Measurements from ENCODE around the gene CDC42BPB.

Gene CDC42BPB

GRCh38 chr14:102955636-102956408, 101.5 kb downstream of the CDC42BPB start:
- H3K27me3 ChIP-seq (ENCODE audit: control insufficient read depth in 3 of 3, insufficient read depth in 3 of 3, low read depth in 1 of 3, low read length in 3 of 3), result no peaks in the 10 kb centered on the region
- no peak for DNase-seq (ENCODE audit: low spot score)
- no peak overlapping the region for H4K91ac ChIP-seq (ENCODE audit: low read depth, low read length, poor library complexity)
- no peak overlapping the region for H2BK120ac ChIP-seq (ENCODE audit: low read depth, low read length)
- no peak overlapping the region for H2AFZ ChIP-seq (ENCODE audit: low read length)
- H2BK15ac ChIP-seq (ENCODE audit: low read length), result no peak overlapping the region
- H3K18ac ChIP-seq (ENCODE audit: low read length), result no peak overlapping the region
- WGBS, 2 donors (ENCODE audit: extremely low coverage in 2 of 2, insufficient read length in 2 of 2, insufficient replicate concordance in 1 of 2), result no CpG with 5 or more reads among the region's 8 CpGs
- no peak overlapping the region for H2BK12ac ChIP-seq (ENCODE audit: low read length)
- H4K8ac ChIP-seq (ENCODE audit: low read depth, low read length), result no peak overlapping the region
- no peak overlapping the region for H2BK5ac ChIP-seq (ENCODE audit: low read length)
- H3K79me1 ChIP-seq (ENCODE audit: low read depth, low read length), result no peaks in the 10 kb centered on the region
- no peak overlapping the region for H3K4ac ChIP-seq (ENCODE audit: low read length)
- H3K4me3 ChIP-seq (ENCODE audit: low read length in 2 of 2), result no peak overlapping the region
- H3K36me3 ChIP-seq (replicated peaks in 1 of 2; ENCODE audit: control insufficient read depth in 2 of 2, insufficient read depth in 2 of 2, low read length in 2 of 2), result peaks cover 37 to 95% of the 10 kb centered on the region in 2 donors
- H3K9ac ChIP-seq (ENCODE audit: low read depth, low read length, poor library complexity), result no peak overlapping the region
- no peak overlapping the region for H2AK5ac ChIP-seq (ENCODE audit: low read depth, low read length)
- no peak overlapping the region for H3K27ac ChIP-seq (replicated peaks; ENCODE audit: low read length)
- H3K14ac ChIP-seq (ENCODE audit: low read length), result no peak overlapping the region
- H3K23ac ChIP-seq (ENCODE audit: low read depth, low read length, poor library complexity), result no peak overlapping the region
- no peaks in the 10 kb centered on the region for H3K9me3 ChIP-seq (replicated peaks in 1 of 2; ENCODE audit: control insufficient read depth in 2 of 2, insufficient read depth in 1 of 2, low read depth in 1 of 2, low read length in 2 of 2)
- H3K4me2 ChIP-seq (ENCODE audit: insufficient read depth, low read length, poor library complexity, severe bottlenecking), result no peak overlapping the region
- H3K4me1 ChIP-seq (ENCODE audit: control insufficient read depth in 2 of 2, insufficient read depth in 1 of 2, low read depth in 1 of 2, low read length in 2 of 2), result peaks cover 0 to 3% of the 10 kb centered on the region in 2 donors

GRCh38 chr14:102954081-102954789, 103.1 kb downstream of the CDC42BPB start:
- Histone ChIP-seq H4K8ac (ENCODE audit: low read depth, low read length) (no peak overlapping the region), H3K27ac (replicated peaks; ENCODE audit: low read length) (no peak overlapping the region), H3K18ac (ENCODE audit: low read length) (no peak overlapping the region), H2BK120ac (ENCODE audit: low read depth, low read length) (no peak overlapping the region), H2BK15ac (ENCODE audit: low read length) (no peak overlapping the region), H3K14ac (ENCODE audit: low read length) (no peak overlapping the region), H2BK12ac (ENCODE audit: low read length) (no peak overlapping the region), H3K79me1 (ENCODE audit: low read depth, low read length) (no peaks in the 10 kb centered on the region), H3K9ac (ENCODE audit: low read depth, low read length, poor library complexity) (peak overlapping the region; percentile 35), H3K4me1 (ENCODE audit: control insufficient read depth in 2 of 2, insufficient read depth in 1 of 2, low read depth in 1 of 2, low read length in 2 of 2) (peaks cover 0 to 3% of the 10 kb centered on the region in 2 donors), H2BK5ac (ENCODE audit: low read length) (no peak overlapping the region), H3K4me3 (ENCODE audit: low read length in 2 of 2) (no peak overlapping the region), H2AFZ (ENCODE audit: low read length) (no peak overlapping the region), H3K9me3 (replicated peaks in 1 of 2; ENCODE audit: control insufficient read depth in 2 of 2, insufficient read depth in 1 of 2, low read depth in 1 of 2, low read length in 2 of 2) (no peaks in the 10 kb centered on the region), H3K4me2 (ENCODE audit: insufficient read depth, low read length, poor library complexity, severe bottlenecking) (no peak overlapping the region), H3K23ac (ENCODE audit: low read depth, low read length, poor library complexity) (peak overlapping the region; percentile 69), H4K91ac (ENCODE audit: low read depth, low read length, poor library complexity) (no peak overlapping the region), H3K36me3 (replicated peaks in 1 of 2; ENCODE audit: control insufficient read depth in 2 of 2, insufficient read depth in 2 of 2, low read length in 2 of 2) (peaks cover 45 to 95% of the 10 kb centered on the region in 2 donors), H3K27me3 (ENCODE audit: control insufficient read depth in 3 of 3, insufficient read depth in 3 of 3, low read depth in 1 of 3, low read length in 3 of 3) (no peaks in the 10 kb centered on the region), H3K4ac (ENCODE audit: low read length) (no peak overlapping the region), H2AK5ac (ENCODE audit: low read depth, low read length) (no peak overlapping the region)
- no peak for DNase-seq (ENCODE audit: low spot score)
- no CpG with 5 or more reads among the region's 18 CpGs for WGBS, 2 donors (ENCODE audit: extremely low coverage in 2 of 2, insufficient read length in 2 of 2, insufficient replicate concordance in 1 of 2)

GRCh38 chr14:102953100-102953499, 104.2 kb downstream of the CDC42BPB start:
- no peaks in the 10 kb centered on the region for H3K27me3 ChIP-seq (ENCODE audit: control insufficient read depth in 3 of 3, insufficient read depth in 3 of 3, low read depth in 1 of 3, low read length in 3 of 3)
- H3K14ac ChIP-seq (ENCODE audit: low read length), result no peak overlapping the region
- DNase-seq (ENCODE audit: low spot score), result no peak
- no peak overlapping the region for H2AK5ac ChIP-seq (ENCODE audit: low read depth, low read length)
- no peak overlapping the region for H2AFZ ChIP-seq (ENCODE audit: low read length)
- H3K4me3 ChIP-seq (ENCODE audit: low read length in 2 of 2), result no peak overlapping the region
- H4K91ac ChIP-seq (ENCODE audit: low read depth, low read length, poor library complexity), result no peak overlapping the region
- peaks cover 46 to 94% of the 10 kb centered on the region in 2 donors for H3K36me3 ChIP-seq (replicated peaks in 1 of 2; ENCODE audit: control insufficient read depth in 2 of 2, insufficient read depth in 2 of 2, low read length in 2 of 2)
- H3K27ac ChIP-seq (replicated peaks; ENCODE audit: low read length), result no peak overlapping the region
- H2BK120ac ChIP-seq (ENCODE audit: low read depth, low read length), result no peak overlapping the region
- H2BK15ac ChIP-seq (ENCODE audit: low read length), result no peak overlapping the region
- H2BK12ac ChIP-seq (ENCODE audit: low read length), result no peak overlapping the region
- H3K23ac ChIP-seq (ENCODE audit: low read depth, low read length, poor library complexity), result no peak overlapping the region
- no peaks in the 10 kb centered on the region for H3K79me1 ChIP-seq (ENCODE audit: low read depth, low read length)
- H3K4me1 ChIP-seq (ENCODE audit: control insufficient read depth in 2 of 2, insufficient read depth in 1 of 2, low read depth in 1 of 2, low read length in 2 of 2), result peaks cover 0 to 3% of the 10 kb centered on the region in 2 donors
- H3K4me2 ChIP-seq (ENCODE audit: insufficient read depth, low read length, poor library complexity, severe bottlenecking), result no peak overlapping the region
- no peak overlapping the region for H2BK5ac ChIP-seq (ENCODE audit: low read length)
- H3K18ac ChIP-seq (ENCODE audit: low read length), result no peak overlapping the region
- no peak overlapping the region for H3K9ac ChIP-seq (ENCODE audit: low read depth, low read length, poor library complexity)
- H3K9me3 ChIP-seq (replicated peaks in 1 of 2; ENCODE audit: control insufficient read depth in 2 of 2, insufficient read depth in 1 of 2, low read depth in 1 of 2, low read length in 2 of 2), result no peaks in the 10 kb centered on the region
- no CpG with 5 or more reads among the region's 15 CpGs for WGBS, 2 donors (ENCODE audit: extremely low coverage in 2 of 2, insufficient read length in 2 of 2, insufficient replicate concordance in 1 of 2)
- H3K4ac ChIP-seq (ENCODE audit: low read length), result no peak overlapping the region
- no peak overlapping the region for H4K8ac ChIP-seq (ENCODE audit: low read depth, low read length)

GRCh38 chr14:102952276-102952675, 105.1 kb downstream of the CDC42BPB start:
- Histone ChIP-seq H3K4ac (ENCODE audit: low read length) (no peak overlapping the region), H3K4me1 (ENCODE audit: control insufficient read depth in 2 of 2, insufficient read depth in 1 of 2, low read depth in 1 of 2, low read length in 2 of 2) (peaks cover 0 to 3% of the 10 kb centered on the region in 2 donors), H4K91ac (ENCODE audit: low read depth, low read length, poor library complexity) (no peak overlapping the region), H3K14ac (ENCODE audit: low read length) (no peak overlapping the region), H3K4me2 (ENCODE audit: insufficient read depth, low read length, poor library complexity, severe bottlenecking) (no peak overlapping the region), H3K79me1 (ENCODE audit: low read depth, low read length) (no peaks in the 10 kb centered on the region), H3K23ac (ENCODE audit: low read depth, low read length, poor library complexity) (peak overlapping the region; percentile 73), H3K36me3 (replicated peaks in 1 of 2; ENCODE audit: control insufficient read depth in 2 of 2, insufficient read depth in 2 of 2, low read length in 2 of 2) (peaks cover 44 to 93% of the 10 kb centered on the region in 2 donors), H2BK5ac (ENCODE audit: low read length) (no peak overlapping the region), H3K4me3 (ENCODE audit: low read length in 2 of 2) (no peak overlapping the region), H2AFZ (ENCODE audit: low read length) (no peak overlapping the region), H3K18ac (ENCODE audit: low read length) (no peak overlapping the region), H4K8ac (ENCODE audit: low read depth, low read length) (no peak overlapping the region), H2BK12ac (ENCODE audit: low read length) (no peak overlapping the region), H2AK5ac (ENCODE audit: low read depth, low read length) (no peak overlapping the region), H3K9me3 (replicated peaks in 1 of 2; ENCODE audit: control insufficient read depth in 2 of 2, insufficient read depth in 1 of 2, low read depth in 1 of 2, low read length in 2 of 2) (no peaks in the 10 kb centered on the region), H3K27me3 (ENCODE audit: control insufficient read depth in 3 of 3, insufficient read depth in 3 of 3, low read depth in 1 of 3, low read length in 3 of 3) (no peaks in the 10 kb centered on the region), H2BK120ac (ENCODE audit: low read depth, low read length) (no peak overlapping the region), H2BK15ac (ENCODE audit: low read length) (no peak overlapping the region), H3K27ac (replicated peaks; ENCODE audit: low read length) (no peak overlapping the region), H3K9ac (ENCODE audit: low read depth, low read length, poor library complexity) (no peak overlapping the region)
- no peak for DNase-seq (ENCODE audit: low spot score)
- no CpG with 5 or more reads among the region's 6 CpGs for WGBS, 2 donors (ENCODE audit: extremely low coverage in 2 of 2, insufficient read length in 2 of 2, insufficient replicate concordance in 1 of 2)

Data from neuronal stem cell (in vitro differentiated cells).